Endodermal cell (in vitro differentiated cells): Measurements from ENCODE around the gene MS4A1. TPM values are rescaled to one million over a fixed set of nuclear protein-coding genes. Genes with fewer than 3 reads are reported as not detected.
"Not testable (repeated sequence)": the region's sequence is repeated elsewhere in the genome, so short reads cannot be mapped to it uniquely, and the experiment has no call there.

Experiments used
- DNase-seq: peaks from one replicate; pipeline ENCODE4 v3.0.0-alpha.2; 2017
- H3K27ac ChIP-seq: 2 replicates; pipeline ENCODE4 v1.5.1; 2013; ENCODE audit warnings: mild to moderate bottlenecking, low read depth, low read length, moderate library complexity
- H3K27me3 ChIP-seq: 2 replicates; pipeline ENCODE4 v1.6.1; 2013; ENCODE audit warnings: mild to moderate bottlenecking, low read length, moderate library complexity; ENCODE audit not compliant: insufficient read depth, control insufficient read depth, poor library complexity, severe bottlenecking
- H3K36me3 ChIP-seq: 2 replicates; pipeline ENCODE4 v1.7.0; 2013; ENCODE audit warnings: mild to moderate bottlenecking, low read length, moderate library complexity; ENCODE audit not compliant: control insufficient read depth, insufficient read depth
- H3K4me1 ChIP-seq: one replicate; pipeline ENCODE4 v1.7.0; 2013; ENCODE audit warnings: low read length; ENCODE audit not compliant: control insufficient read depth, insufficient read depth
- H3K4me3 ChIP-seq: 2 replicates; pipeline ENCODE4 v1.5.1; 2013; ENCODE audit warnings: mild to moderate bottlenecking, low read length, moderate library complexity
- H3K9ac ChIP-seq: 2 replicates; pipeline ENCODE4 v1.6.1; 2013; ENCODE audit warnings: mild to moderate bottlenecking, low read length, moderate library complexity; ENCODE audit not compliant: poor library complexity, severe bottlenecking; ENCODE audit errors: extremely low read depth
- H3K9me3 ChIP-seq: 2 replicates; pipeline ENCODE4 v1.6.1; 2013; ENCODE audit warnings: mild to moderate bottlenecking, low read length, moderate library complexity; ENCODE audit not compliant: control insufficient read depth
- H3K27ac Mint-ChIP-seq: 2 replicates; pipeline ENCODE4 v1.8.0; 2020; ENCODE audit warnings: mixed read lengths
- H3K27me3 Mint-ChIP-seq: 2 replicates; pipeline ENCODE4 v1.8.0; 2021; ENCODE audit warnings: mild to moderate bottlenecking, mixed read lengths; ENCODE audit not compliant: insufficient read depth
- H3K36me3 Mint-ChIP-seq: 2 replicates; pipeline ENCODE4 v1.8.0; 2020; ENCODE audit warnings: low read depth, mixed read lengths
- H3K4me1 Mint-ChIP-seq: 2 replicates; pipeline ENCODE4 v1.8.0; 2020; ENCODE audit warnings: mixed read lengths
- H3K4me3 Mint-ChIP-seq: 2 replicates; pipeline ENCODE4 v1.8.0; 2020; ENCODE audit warnings: mild to moderate bottlenecking, moderate library complexity, mixed read lengths
- H3K9me3 Mint-ChIP-seq: 2 replicates; pipeline ENCODE4 v1.8.0; 2020; ENCODE audit warnings: mild to moderate bottlenecking, mixed read lengths
- whole genome bisulfite sequencing, 2 experiments: methylation state at CpG; one replicate each; pipeline versions ENCODE4 v1.1.5 to v1.1.7; 2013; ENCODE audit warnings: missing lambda C conversion rate in 2 of 2, mixed read lengths in 1 of 2; ENCODE audit not compliant: insufficient coverage in 1 of 2, insufficient read length in 1 of 2; 5-methylcytosine and 5-hydroxymethylcytosine counted together
- total RNA-seq, 2 donors: library from RNA; stranded (reverse); fragmentation: NEBNext Ultra II Directional in 1 of 2; extraction: Animal tissue kit (Norgen Biotek cat#: 25700) in 1 of 2; gene quantifications; 2 replicates in 1 of 2; 3 replicates in 1 of 2; pipeline ENCODE4 v1.2.1, GENCODE V29; 2021
- TF ChIP-seq, protein P1 (sequence below): fragments of 200-600 bp; sonication (generic); conservative IDR thresholded peaks from 2 replicates; pipeline ENCODE4 v1.5.0; 2021; ENCODE audit warnings: antibody characterized with exemption, mild to moderate bottlenecking

Gene MS4A1
- total RNA-seq, 2 donors from 2014 or later: not detected

- H3K4me3 ChIP-seq: no peak overlapping the region
- no peaks in the 10 kb centered on the region for H3K36me3 ChIP-seq
- H3K36me3 Mint-ChIP-seq: no peaks in the 10 kb centered on the region
- H3K27me3 ChIP-seq: no peaks in the 10 kb centered on the region
- DNase-seq: no peak
- TF ChIP-seq, protein P1, sequence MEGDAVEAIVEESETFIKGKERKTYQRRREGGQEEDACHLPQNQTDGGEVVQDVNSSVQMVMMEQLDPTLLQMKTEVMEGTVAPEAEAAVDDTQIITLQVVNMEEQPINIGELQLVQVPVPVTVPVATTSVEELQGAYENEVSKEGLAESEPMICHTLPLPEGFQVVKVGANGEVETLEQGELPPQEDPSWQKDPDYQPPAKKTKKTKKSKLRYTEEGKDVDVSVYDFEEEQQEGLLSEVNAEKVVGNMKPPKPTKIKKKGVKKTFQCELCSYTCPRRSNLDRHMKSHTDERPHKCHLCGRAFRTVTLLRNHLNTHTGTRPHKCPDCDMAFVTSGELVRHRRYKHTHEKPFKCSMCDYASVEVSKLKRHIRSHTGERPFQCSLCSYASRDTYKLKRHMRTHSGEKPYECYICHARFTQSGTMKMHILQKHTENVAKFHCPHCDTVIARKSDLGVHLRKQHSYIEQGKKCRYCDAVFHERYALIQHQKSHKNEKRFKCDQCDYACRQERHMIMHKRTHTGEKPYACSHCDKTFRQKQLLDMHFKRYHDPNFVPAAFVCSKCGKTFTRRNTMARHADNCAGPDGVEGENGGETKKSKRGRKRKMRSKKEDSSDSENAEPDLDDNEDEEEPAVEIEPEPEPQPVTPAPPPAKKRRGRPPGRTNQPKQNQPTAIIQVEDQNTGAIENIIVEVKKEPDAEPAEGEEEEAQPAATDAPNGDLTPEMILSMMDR: no peak
- H3K9me3 Mint-ChIP-seq: peaks cover 6% of the 10 kb centered on the region
- H3K27ac Mint-ChIP-seq: no peak overlapping the region
- no peaks in the 10 kb centered on the region for H3K9me3 ChIP-seq
- 83 to 89% methylated on average over 4 of the region's 4 CpGs for WGBS, 2 experiments
- peaks cover 4% of the 10 kb centered on the region for H3K4me1 ChIP-seq
- H3K27me3 Mint-ChIP-seq: no peaks in the 10 kb centered on the region
- H3K9ac ChIP-seq: no peak overlapping the region
- H3K4me1 Mint-ChIP-seq: peaks cover 18% of the 10 kb centered on the region
- H3K27ac ChIP-seq: no peak overlapping the region
- H3K4me3 Mint-ChIP-seq: no peak overlapping the region
Observed at GRCh38 chr11:60433401-60433800, 22.2 kb upstream of the MS4A1 start.

DNA sequence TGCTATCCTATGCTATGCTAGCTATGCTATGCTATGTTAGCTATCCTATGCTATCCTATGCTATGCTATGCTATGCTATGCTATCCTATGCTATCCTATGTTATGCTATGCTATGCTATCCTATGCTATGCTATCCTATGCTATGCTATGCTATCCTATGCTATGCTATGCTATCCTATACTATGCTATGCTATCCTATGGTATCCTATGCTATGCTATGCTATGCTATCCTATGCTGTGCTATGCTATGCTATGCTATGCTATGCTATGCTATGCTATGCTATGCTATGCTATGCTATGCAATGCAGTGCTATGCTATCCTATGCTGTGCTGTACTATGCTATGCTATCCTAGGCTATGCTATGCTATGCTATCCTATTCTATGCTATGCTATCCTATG, 8.6 kb upstream of the MS4A1 start:
- no peaks in the 10 kb centered on the region for H3K36me3 Mint-ChIP-seq
- H3K4me1 Mint-ChIP-seq: peaks cover 2% of the 10 kb centered on the region
- Histone ChIP-seq H3K9me3 (no peaks in the 10 kb centered on the region), H3K4me1 (no peaks in the 10 kb centered on the region), H3K27ac (no peak overlapping the region), H3K9ac (no peak overlapping the region), H3K27me3 (no peaks in the 10 kb centered on the region), H3K36me3 (no peaks in the 10 kb centered on the region), H3K4me3 (no peak overlapping the region)
- H3K27ac Mint-ChIP-seq: no peak overlapping the region
- DNase-seq: no peak
- H3K27me3 Mint-ChIP-seq: no peaks in the 10 kb centered on the region
- H3K9me3 Mint-ChIP-seq: peaks cover 15% of the 10 kb centered on the region
- TF ChIP-seq, protein P1: no peak
- no peak overlapping the region for H3K4me3 Mint-ChIP-seq

- no peak overlapping the region for H3K27ac Mint-ChIP-seq
- DNase-seq: no peak
- no peaks in the 10 kb centered on the region for H3K27me3 Mint-ChIP-seq
- Histone ChIP-seq H3K4me1 (no peaks in the 10 kb centered on the region), H3K4me3 (no peak overlapping the region), H3K27ac (no peak overlapping the region), H3K36me3 (no peaks in the 10 kb centered on the region), H3K9ac (no peak overlapping the region), H3K9me3 (no peaks in the 10 kb centered on the region), H3K27me3 (no peaks in the 10 kb centered on the region)
- H3K9me3 Mint-ChIP-seq: peaks cover 15% of the 10 kb centered on the region
- no peaks in the 10 kb centered on the region for H3K36me3 Mint-ChIP-seq
- no peaks in the 10 kb centered on the region for H3K4me1 Mint-ChIP-seq
- TF ChIP-seq, protein P1: no peak
- no peak overlapping the region for H3K4me3 Mint-ChIP-seq
Observed at GRCh38 chr11:60447846-60448245, 7.8 kb upstream of the MS4A1 start.

DNA sequence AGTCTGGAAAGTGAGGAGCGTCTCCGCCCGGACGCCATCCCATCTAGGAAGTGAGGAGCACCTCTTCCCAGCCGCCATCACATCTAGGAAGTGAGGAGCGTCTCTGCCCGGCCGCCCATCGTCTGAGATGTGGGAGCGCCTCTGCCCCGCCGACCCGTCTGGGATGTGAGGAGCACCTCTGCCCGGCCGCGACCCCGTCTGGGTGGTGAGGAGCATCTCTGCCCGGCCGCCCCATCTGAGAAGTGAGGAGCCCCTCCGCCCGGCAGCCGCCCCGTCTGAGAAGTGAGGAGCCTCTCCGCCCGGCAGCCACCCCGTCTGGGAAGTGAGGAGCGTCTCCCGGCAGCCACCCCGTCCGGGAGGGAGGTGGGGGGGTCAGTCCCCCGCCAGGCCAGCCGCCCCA, 4.5 kb upstream of the MS4A1 start:
- WGBS, 2 experiments: 98% methylated on average over 19 of the region's 32 CpGs; no CpG with 5 or more reads in 1 of the 2 experiments
- not testable (repeated sequence) for H3K9ac ChIP-seq, H3K4me1 ChIP-seq, H3K36me3 ChIP-seq, H3K4me3 ChIP-seq, H3K4me3 Mint-ChIP-seq, H3K4me1 Mint-ChIP-seq, H3K27ac ChIP-seq, DNase-seq, H3K36me3 Mint-ChIP-seq, H3K27me3 ChIP-seq, H3K9me3 ChIP-seq, H3K27ac Mint-ChIP-seq, H3K27me3 Mint-ChIP-seq
- H3K9me3 Mint-ChIP-seq: peaks cover 15% of the 10 kb centered on the region
